T1000 (cell line): ENCODE measurements around the gene PELO.
A peak's percentile ranks its signal among the peaks of the same experiment; 100 is the strongest.
"Not testable (repeated sequence)": the region's sequence is repeated elsewhere in the genome, so short reads cannot be mapped to it uniquely, and the experiment has no call there.

ENCODE experiments used
- DNase-seq: peaks from one replicate; lab custom pipeline; 2025; ENCODE audit warnings: mixed read lengths; lab: John Stamatoyannopoulos, UW

PELO gene

GRCh38 chr5:52787600-52788504 lies at the start of gene PELO, which contains the start of gene ITGA1:
Gene PELO, plus strand, starts transcription at chr5:52787916. Its CDS starts 12,479 bp downstream, at chr5:52800395.
Gene ITGA1, plus strand, starts transcription at chr5:52787916. Its CDS starts 438 bp downstream, at chr5:52788354.
- peak; percentile 84 for DNase-seq

GRCh38 chr5:52738095-52738506 lies 49.6 kb upstream of the PELO start:
- DNase-seq: no peak

- DNase-seq: no peak
Observed at GRCh38 chr5:52740007-52740406, 47.7 kb upstream of the PELO start.

GRCh38 chr5:52743012-52743411 lies 44.7 kb upstream of the PELO start:
- no peak for DNase-seq

- no peak for DNase-seq
Observed at GRCh38 chr5:52743529-52743928, 44.2 kb upstream of the PELO start.

DNA sequence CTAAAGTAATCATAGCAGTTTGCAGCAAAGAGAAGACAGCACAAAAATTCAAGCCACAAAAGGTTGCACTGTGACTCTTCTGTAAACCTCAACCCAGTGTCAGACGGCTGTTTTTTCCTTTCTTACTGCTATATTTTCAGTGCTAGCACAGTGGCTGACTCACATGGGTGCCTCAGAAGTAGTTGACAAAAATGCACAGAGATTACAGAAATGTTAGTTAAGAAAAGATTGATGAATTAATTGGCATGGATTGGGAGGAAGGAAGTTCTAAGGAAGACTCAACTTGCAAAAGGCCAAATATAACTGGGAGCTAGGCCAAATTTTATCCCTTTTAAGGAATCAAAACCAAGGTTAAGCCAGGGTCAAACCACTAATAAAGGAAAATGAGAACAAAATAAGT lies 43.7 kb upstream of the PELO start:
- DNase-seq: no peak

- DNase-seq: not testable (repeated sequence)
Observed at GRCh38 chr5:52744867-52745458, 42.8 kb upstream of the PELO start.

DNA sequence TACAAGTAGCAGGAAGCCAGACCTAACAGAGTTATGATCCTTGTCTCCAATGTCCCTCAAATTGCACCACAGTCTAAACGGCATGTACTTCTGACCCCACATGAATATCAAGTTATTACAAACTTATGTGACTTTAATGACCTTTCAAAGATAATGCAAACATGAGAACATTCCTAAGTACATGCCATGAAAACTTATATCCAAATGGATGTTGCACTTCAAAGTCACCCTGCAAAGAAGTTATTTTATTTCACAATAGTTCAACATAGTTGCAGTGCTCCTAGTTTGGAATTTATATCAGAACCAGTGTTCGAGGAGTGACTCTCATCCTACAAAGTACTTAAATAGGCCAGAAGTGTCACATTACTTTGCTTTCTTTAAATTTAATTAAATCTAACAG lies 41.2 kb upstream of the PELO start:
- DNase-seq: no peak

DNA sequence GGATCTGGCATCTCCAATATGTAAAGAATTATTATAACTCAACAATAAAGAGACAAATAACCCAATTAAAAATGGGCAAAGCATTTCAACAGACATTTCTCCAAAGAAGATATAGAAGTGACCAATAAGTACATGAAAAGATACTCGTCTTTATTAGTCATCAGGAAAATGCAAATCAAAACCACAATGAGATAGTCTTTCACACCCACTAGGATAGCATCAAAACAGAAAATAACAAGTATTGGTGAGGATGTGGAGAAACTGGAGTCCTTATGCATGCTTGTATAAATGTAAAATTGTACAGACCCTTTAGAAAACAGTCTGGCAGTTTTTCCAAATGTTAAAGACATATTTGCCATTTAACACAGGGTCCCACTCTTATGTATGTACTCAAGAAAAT lies 39.1 kb upstream of the PELO start:
- DNase-seq: no peak

DNA sequence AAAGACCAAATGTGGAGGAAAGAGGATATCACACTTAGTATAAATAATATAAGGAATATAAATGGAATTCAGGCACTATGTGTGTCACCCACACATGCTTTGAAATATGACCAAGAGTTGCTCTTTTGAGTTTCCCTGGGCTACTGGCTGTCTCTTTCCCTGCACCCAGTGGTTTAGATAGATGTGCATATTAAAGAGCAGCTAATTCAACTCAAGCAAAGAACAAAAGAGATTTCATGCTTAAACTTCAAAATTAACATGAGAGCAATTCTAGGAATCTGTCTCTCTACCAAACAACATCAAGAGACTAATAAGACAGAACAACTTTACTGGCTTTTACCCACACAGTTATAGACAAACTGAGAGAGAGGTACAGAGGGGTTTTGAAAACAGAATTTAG lies 38.0 kb upstream of the PELO start:
- no peak for DNase-seq

DNA sequence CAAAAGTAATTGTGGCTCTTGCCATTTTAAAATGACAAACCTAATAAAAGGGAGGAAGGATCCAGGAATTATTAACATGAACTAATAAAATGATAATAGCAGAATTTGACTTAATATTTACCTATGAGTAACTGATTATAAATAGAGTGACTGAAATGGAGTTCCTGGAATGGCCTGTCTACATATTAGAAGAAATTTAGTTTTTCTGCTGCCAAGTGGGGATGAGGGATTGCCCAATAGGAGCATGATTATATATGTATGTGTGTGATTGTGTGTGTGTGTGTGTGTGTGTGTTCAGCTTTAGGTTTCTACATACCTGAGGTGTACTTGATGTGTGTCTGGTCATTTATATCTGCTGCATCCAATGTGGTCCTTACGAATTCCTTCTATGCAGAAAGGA lies 36.6 kb upstream of the PELO start:
- no peak for DNase-seq

DNA sequence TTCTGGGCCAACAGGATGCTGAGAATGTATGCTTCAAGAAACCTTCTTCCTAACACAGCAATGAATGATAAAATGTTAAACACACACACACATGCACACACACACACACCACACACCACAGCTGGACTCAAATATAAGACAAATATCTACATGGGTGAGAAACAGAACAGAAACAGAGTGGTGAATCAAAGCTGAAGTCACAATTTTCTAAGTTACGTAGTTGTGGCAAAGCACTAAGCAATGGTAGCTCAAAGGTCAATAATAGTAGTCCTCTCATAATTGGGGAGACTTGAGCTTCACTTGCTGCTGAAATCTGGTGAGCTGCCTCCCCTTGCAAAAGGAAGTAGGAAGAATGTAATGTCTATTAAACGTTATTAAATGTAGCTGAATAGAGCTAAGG lies 33.7 kb upstream of the PELO start:
- DNase-seq: no peak

- DNase-seq: no peak
Observed at GRCh38 chr5:52757527-52757926, 30.2 kb upstream of the PELO start.

DNA sequence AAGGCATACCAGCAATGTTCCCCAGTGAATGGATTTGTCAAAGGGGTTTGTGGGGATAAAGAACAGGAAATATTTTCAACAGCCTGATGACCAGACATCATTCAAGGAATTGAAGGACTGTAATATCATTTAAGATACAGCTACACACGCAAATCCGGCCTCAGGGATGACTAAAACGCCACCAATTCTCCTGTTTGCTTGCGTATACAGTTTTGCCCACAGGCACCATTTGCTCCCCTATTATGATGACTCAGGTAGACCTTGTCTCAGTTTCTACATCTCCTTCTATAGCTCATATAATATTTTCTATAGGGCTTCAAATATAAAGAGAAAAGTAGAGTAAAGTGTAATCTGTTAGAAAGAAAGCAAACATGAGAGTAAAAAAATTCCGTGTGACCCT lies 29.7 kb upstream of the PELO start:
- DNase-seq: no peak

DNA sequence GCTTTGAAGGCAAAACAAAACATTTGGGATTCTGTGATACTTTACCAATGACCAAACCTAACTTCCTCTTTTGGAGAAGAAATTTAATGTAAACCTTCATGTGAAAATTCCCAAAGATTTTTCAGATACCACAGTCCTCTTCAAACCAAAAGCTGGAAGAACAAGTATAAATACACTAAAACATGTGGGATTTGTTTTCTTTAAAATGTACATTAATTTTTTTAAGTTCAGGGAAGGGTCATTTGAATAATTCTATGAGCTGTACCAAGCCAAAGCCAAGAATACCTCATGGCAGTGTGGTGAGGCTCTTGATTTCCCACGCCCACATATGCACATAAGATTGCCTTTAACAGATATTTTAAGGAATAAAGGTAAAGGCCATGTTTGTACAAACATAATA lies 28.4 kb upstream of the PELO start:
- no peak for DNase-seq

DNA sequence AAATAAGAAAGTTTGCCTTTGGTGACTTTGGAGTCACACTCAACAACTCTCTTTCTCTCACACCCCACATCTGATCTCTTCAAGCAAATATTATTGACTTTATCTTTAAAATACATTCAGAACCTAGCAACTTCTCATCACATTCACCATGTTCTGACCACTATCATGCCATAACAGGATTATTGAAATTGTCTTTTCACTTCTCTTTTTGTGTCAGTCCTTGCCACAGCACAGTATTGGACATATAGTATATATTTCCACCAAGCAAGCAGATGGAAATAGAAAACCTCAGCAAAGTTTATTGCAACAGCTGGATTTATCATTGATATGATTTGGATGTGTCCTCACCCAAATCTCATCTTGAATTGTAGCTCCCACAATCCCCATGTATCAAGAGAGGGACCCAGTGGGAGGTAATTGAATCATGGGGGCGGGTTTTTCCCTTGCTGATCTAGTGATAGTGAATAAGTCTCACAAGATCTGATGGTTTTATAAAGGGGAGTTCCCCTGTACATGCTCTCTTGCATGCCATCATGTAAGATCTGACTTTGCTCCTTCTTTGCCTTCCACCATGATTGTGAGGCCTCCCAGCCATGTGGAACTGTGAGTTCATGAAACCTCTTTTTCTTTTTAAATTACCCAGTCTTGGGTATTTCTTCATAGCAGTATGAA lies 26.9 kb upstream of the PELO start:
- DNase-seq: no peak

DNA sequence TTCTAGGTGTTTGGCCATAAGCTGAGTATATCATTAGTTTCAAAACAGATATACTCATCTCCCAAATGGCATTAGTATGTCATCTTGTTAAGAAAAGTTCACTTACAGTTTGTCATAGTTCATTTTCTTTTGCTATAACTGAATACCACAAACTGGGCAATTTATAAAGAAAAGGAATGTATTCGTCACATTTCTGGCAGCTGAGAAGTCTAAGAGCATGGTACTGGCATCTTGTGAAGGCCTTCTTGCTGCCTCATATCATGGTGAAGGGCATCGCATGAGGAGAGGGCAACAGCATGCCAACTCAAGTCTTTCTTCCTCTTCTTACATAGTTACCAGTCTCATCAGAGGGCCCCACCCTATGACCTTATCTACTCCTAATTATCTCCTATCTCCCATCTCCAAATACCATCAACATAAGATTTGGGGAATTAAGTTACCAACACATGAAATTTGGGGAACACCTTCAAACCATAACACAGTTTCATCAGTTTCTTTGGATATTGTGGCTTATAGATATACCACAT lies 20.4 kb upstream of the PELO start:
- DNase-seq: no peak

- no peak for DNase-seq
Observed at GRCh38 chr5:52767766-52768480, 19.8 kb upstream of the PELO start.

DNA sequence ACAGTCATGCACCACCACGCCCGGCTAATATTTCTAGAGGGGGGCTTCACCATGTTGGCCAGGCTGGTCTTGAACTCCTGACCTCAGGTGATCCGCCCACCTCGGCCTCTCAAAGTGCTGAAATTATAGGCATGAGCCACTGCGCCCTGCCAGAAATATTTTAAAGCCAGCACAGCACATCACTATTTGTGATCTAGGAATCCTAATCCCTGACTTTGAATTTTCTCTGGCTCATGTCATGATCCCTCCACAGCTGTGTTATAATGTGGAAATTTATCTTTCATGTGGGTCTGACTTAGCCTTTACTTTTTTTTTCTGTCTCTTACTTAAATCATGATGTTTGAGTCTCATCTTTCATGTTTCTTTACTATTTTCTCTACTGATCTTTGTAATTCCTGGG lies 18.7 kb upstream of the PELO start:
- DNase-seq: no peak

GRCh38 chr5:52770287-52770939 lies 17.3 kb upstream of the PELO start:
- no peak for DNase-seq

DNA sequence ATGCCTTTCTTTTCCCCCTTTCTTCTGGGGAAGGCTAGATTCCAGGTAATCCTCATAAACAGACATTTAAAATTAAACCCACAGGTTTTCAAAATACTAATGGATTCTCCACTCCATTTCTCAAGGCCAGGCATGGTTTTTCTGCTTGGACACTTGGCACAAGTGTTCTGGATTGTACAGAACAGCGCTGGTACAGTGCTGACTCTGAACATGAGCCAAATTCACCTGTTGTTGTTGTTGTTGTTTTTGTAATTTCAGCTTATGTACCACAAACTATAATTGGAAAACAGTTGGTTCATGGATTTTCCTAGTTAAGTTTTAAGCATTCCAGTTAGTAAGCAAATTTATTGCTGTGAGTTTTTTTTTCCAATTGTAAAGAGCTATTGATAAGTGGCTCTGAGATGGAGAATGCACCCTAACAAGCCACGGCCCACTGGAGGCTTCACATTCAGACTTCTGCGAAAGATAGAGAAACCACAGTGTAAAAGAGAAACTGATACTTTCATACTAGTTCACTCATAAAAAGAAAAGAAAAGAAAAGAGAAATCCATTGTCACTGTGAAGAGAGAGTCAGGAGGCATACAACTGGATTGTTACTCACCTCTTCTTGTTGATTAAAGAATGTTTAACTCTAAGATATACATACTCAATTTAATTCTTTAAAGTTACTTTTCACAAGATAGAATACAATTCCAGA lies 16.2 kb upstream of the PELO start:
- no peak for DNase-seq
